H1 (cell line): Measurements from ENCODE around the gene MAGEB6. TPM values are rescaled to one million over a fixed set of nuclear protein-coding genes. Genes with fewer than 3 reads are reported as not detected.
"Not testable (repeated sequence)": the region's sequence is repeated elsewhere in the genome, so short reads cannot be mapped to it uniquely, and the experiment has no call there.

ENCODE experiments used
- CTCF ChIA-PET: fragments of 300-600 bp; sonication (Branson Sonifier 250); formaldehyde crosslinking; loops from one replicate; lab custom pipeline; 2021; ENCODE audit not compliant: partially characterized antibody; lab: Charles Lee
- POLR2A ChIA-PET: fragments of 300-600 bp; sonication (Branson Sonifier 250); formaldehyde crosslinking; loops from one replicate; lab custom pipeline; 2021; ENCODE audit warnings: inconsistent platforms; ENCODE audit not compliant: partially characterized antibody; lab: Charles Lee
- DNase-seq, 2 experiments: peaks; one replicate each; pipeline versions ENCODE4 v3.0.0 to v3.0.0-alpha.2; 2010 to 2022; ENCODE audit warnings: low spot score in 2 of 2, low read depth in 1 of 2, mixed read lengths in 1 of 2
- FAIRE-seq: peaks from 2 replicates; lab custom pipeline; 2011; peaks lifted over from hg19 to GRCh38; lab: Jason Lieb, UNC
- H2AFZ ChIP-seq: 2 replicates; pipeline ENCODE4 v1.8.1; 2012; ENCODE audit warnings: low read length, inconsistent platforms
- H2AK5ac ChIP-seq: 2 replicates; pipeline ENCODE4 v1.6.1; 2013; ENCODE audit warnings: low read depth, low read length
- H2BK120ac ChIP-seq: replicated peaks from 2 replicates; pipeline ENCODE3; 2013; ENCODE audit warnings: low read depth, low read length, inconsistent platforms
- H2BK12ac ChIP-seq: 2 replicates; pipeline ENCODE4 v1.6.1; 2013; ENCODE audit warnings: low read depth, low read length
- H2BK15ac ChIP-seq: 2 replicates; pipeline ENCODE4 v1.6.1; 2013; ENCODE audit warnings: low read length
- H2BK20ac ChIP-seq: 2 replicates; pipeline ENCODE4 v1.6.1; 2013; ENCODE audit warnings: low read length
- H2BK5ac ChIP-seq: 2 replicates; pipeline ENCODE4 v1.6.1; 2013; ENCODE audit warnings: low read depth, low read length
- H3K14ac ChIP-seq: 2 replicates; pipeline ENCODE4 v1.6.1; 2013; ENCODE audit warnings: inconsistent platforms; ENCODE audit not compliant: insufficient read length
- H3K18ac ChIP-seq: 2 replicates; pipeline ENCODE4 v1.6.1; 2013; ENCODE audit warnings: low read length; ENCODE audit errors: extremely low read depth
- H3K23ac ChIP-seq: 2 replicates; pipeline ENCODE4 v1.6.1; 2013; ENCODE audit warnings: inconsistent platforms; ENCODE audit not compliant: insufficient read length
- H3K23me2 ChIP-seq: 2 replicates; pipeline ENCODE4 v1.6.1; 2013; ENCODE audit warnings: low read depth, low read length
- H3K27ac ChIP-seq: 2 replicates; pipeline ENCODE4 v1.6.1; 2011; ENCODE audit warnings: low read depth, low read length, inconsistent platforms
- H3K27me3 ChIP-seq, 4 experiments: replicated peaks in 1 of 4; 1 replicate in 1 of 4; 2 replicates in 3 of 4; pipeline versions ENCODE4 v1.6.1 to v1.8.1; 2011 to 2013; ENCODE audit warnings: low read length in 3 of 4, mild to moderate bottlenecking in 3 of 4, inconsistent platforms in 2 of 4, mixed read lengths in 2 of 4, moderate library complexity in 1 of 4; ENCODE audit not compliant: control insufficient read depth in 3 of 4, insufficient read depth in 3 of 4; ENCODE audit errors: extremely low read depth in 1 of 4
- H3K36me3 ChIP-seq, 4 experiments: 2 replicates each; pipeline versions ENCODE4 v1.6.1 to v1.8.1; 2011 to 2013; ENCODE audit warnings: mild to moderate bottlenecking in 4 of 4, low read length in 3 of 4, moderate library complexity in 2 of 4, control low read depth in 1 of 4, inconsistent platforms in 1 of 4; ENCODE audit not compliant: insufficient read depth in 4 of 4, control insufficient read depth in 2 of 4
- H3K4ac ChIP-seq: replicated peaks from 2 replicates; pipeline ENCODE3; 2013; ENCODE audit warnings: low read length, low read depth, mixed read lengths, inconsistent platforms; ENCODE audit not compliant: insufficient read length
- H3K4me1 ChIP-seq, 4 experiments: replicated peaks in 1 of 4; 1 replicate in 1 of 4; 2 replicates in 3 of 4; pipeline versions ENCODE4 v1.6.1 to v1.8.1; 2011 to 2013; ENCODE audit warnings: low read length in 3 of 4, inconsistent platforms in 2 of 4, mixed read lengths in 1 of 4; ENCODE audit not compliant: insufficient read depth in 4 of 4, control insufficient read depth in 3 of 4
- H3K4me2 ChIP-seq, 2 experiments: 2 replicates each; pipeline versions ENCODE4 v1.6.1 to v1.8.1; 2011 to 2013; ENCODE audit warnings: low read depth in 2 of 2, low read length in 2 of 2, control low read depth in 1 of 2, inconsistent platforms in 1 of 2, mild to moderate bottlenecking in 1 of 2; ENCODE audit not compliant: insufficient read depth in 1 of 2
- H3K4me3 ChIP-seq, 4 experiments: fragments of 200-600, 300-600 bp in 1 of 4; sonication (generic), shearing (Covaris generic), sonication (Bioruptor Twin) in 1 of 4; 2 replicates each; pipeline versions ENCODE4 v1.5.1 to v1.8.1; 2011 to 2016; ENCODE audit warnings: low read length in 4 of 4, low read depth in 3 of 4, control low read depth in 2 of 4, inconsistent platforms in 2 of 4, mild to moderate bottlenecking in 2 of 4, mixed read lengths in 1 of 4, moderate library complexity in 1 of 4; ENCODE audit not compliant: insufficient read depth in 2 of 4; ENCODE audit errors: extremely low read depth in 1 of 4
- H3K56ac ChIP-seq: replicated peaks from 2 replicates; pipeline ENCODE3; 2013; ENCODE audit warnings: low read depth, mild to moderate bottlenecking, mixed read lengths, low read length, inconsistent platforms; ENCODE audit not compliant: insufficient read length
- H3K79me1 ChIP-seq: 2 replicates; pipeline ENCODE4 v1.6.1; 2013; ENCODE audit warnings: low read depth, low read length, control low read depth
- H3K79me2 ChIP-seq, 2 experiments: 2 replicates each; pipeline versions ENCODE4 v1.6.1 to v1.8.1; 2012 to 2013; ENCODE audit warnings: low read length in 2 of 2, mild to moderate bottlenecking in 2 of 2, inconsistent platforms in 1 of 2; ENCODE audit not compliant: insufficient read depth in 2 of 2, control insufficient read depth in 1 of 2
- H3K9ac ChIP-seq, 4 experiments: replicated peaks in 1 of 4; 1 replicate in 1 of 4; 2 replicates in 3 of 4; pipeline versions ENCODE4 v1.6.1 to v1.8.1; 2011 to 2013; ENCODE audit warnings: low read depth in 3 of 4, low read length in 3 of 4, control low read depth in 2 of 4, mild to moderate bottlenecking in 2 of 4, moderate library complexity in 2 of 4, inconsistent platforms in 1 of 4; ENCODE audit errors: extremely low read depth in 1 of 4
- H3K9me3 ChIP-seq, 2 experiments: 2 replicates each; pipeline versions ENCODE4 v1.6.1 to v1.8.1; 2012 to 2013; ENCODE audit warnings: mild to moderate bottlenecking in 2 of 2, moderate library complexity in 2 of 2, control low read depth in 1 of 2, inconsistent platforms in 1 of 2, low read depth in 1 of 2, low read length in 1 of 2, mixed read lengths in 1 of 2; ENCODE audit not compliant: insufficient read depth in 2 of 2
- H4K20me1 ChIP-seq, 2 experiments: replicated peaks in 1 of 2; 2 replicates each; pipeline versions ENCODE3 to v1.8.1; 2011 to 2013; ENCODE audit warnings: inconsistent platforms in 2 of 2, low read length in 2 of 2, mild to moderate bottlenecking in 1 of 2; ENCODE audit not compliant: insufficient read depth in 2 of 2, control insufficient read depth in 1 of 2
- H4K5ac ChIP-seq: 2 replicates; pipeline ENCODE4 v1.6.1; 2013; ENCODE audit warnings: low read length, low read depth, mixed read lengths, inconsistent platforms; ENCODE audit not compliant: insufficient read length
- H4K8ac ChIP-seq: 2 replicates; pipeline ENCODE4 v1.8.0; 2013; ENCODE audit warnings: mild to moderate bottlenecking, moderate library complexity, low read length, inconsistent platforms; ENCODE audit not compliant: insufficient read depth; ENCODE audit errors: extremely low read depth
- H4K91ac ChIP-seq: replicated peaks from 2 replicates; pipeline ENCODE3; 2013; ENCODE audit warnings: low read length, mixed read lengths, inconsistent platforms; ENCODE audit not compliant: insufficient read length
- CBX8 ChIP-seq: fragments of 300-800, 300-1000 bp; sonication (generic); IDR thresholded peaks from 2 replicates; pipeline ENCODE4 v1.7.1; 2016; ENCODE audit warnings: low read depth, low read length, borderline replicate concordance
- CREB1 ChIP-seq: IDR thresholded peaks from 2 replicates; pipeline ENCODE4 v1.6.1; 2012; ENCODE audit warnings: inconsistent platforms
- RFX5 ChIP-seq: IDR thresholded peaks from 2 replicates; pipeline ENCODE4 v1.6.1; 2011; ENCODE audit warnings: low read depth, low read length, improper control_type of control experiment, borderline replicate concordance
- WGBS, 2 experiments: shearing (Covaris generic) in 1 of 2; methylation state at CpG; one replicate each; pipeline versions ENCODE4 v1.1.6 to v1.1.7; 2013 to 2015; ENCODE audit warnings: low lambda C conversion rate in 2 of 2, mixed read lengths in 2 of 2, inconsistent platforms in 1 of 2, low coverage in 1 of 2, missing lambda C conversion rate in 1 of 2; ENCODE audit not compliant: insufficient replicate concordance in 2 of 2, insufficient coverage in 1 of 2, insufficient read length in 1 of 2; ENCODE audit errors: extremely low coverage in 1 of 2, missing lambda C conversion rate in 1 of 2; 5-methylcytosine and 5-hydroxymethylcytosine counted together
- polyA plus RNA-seq, 7 experiments: library from polyadenylated mRNA; depleted of rRNA in 3 of 7; stranded (reverse) in 5 of 7; unstranded in 2 of 7; fragments of >200 nt in 5 of 7; fragments of 200-250 nt in 2 of 7; gene quantifications; 1 replicate in 5 of 7; 2 replicates in 1 of 7; 4 replicates in 1 of 7; pipeline versions ENCODE4 v1.2.1 to v1.2.3, GENCODE V29; 2011 to 2013; ENCODE audit warnings: missing spikeins in 2 of 7, mixed read lengths in 2 of 7
- total RNA-seq: library from RNA; stranded (reverse); fragmentation: NEBNext Ultra II Directional; extraction: Animal tissue kit (Norgen Biotek cat#: 25700); gene quantifications from 2 replicates; pipeline ENCODE4 v1.2.1, GENCODE V29; 2021

The MAGEB6 gene
- total and polyA plus RNA-seq, 2 of the 8 experiments (the other 6 are each of a cell fraction or from before 2014, with no cell fraction given), result not detected

DNA sequence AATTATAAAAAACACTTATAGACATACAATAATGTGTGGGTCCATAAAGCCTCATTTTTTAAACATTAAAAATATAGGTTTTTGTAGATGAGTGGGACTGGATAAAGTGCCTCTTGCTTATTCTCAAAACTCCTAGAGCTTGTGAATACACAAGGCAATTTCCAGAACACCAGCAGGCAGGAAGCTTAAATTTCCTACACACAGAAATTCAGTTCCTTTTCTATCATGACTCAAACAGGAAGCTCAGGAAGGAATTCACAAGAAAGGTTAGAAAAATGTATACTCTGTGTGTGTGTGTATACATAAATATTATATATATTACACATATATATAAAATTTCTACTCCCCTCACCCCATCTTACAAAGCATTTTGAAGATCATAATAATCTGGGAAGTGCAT lies 11.3 kb downstream of the MAGEB6 start:
- Histone ChIP-seq H3K9me3 (peaks cover 0 to 10% of the 10 kb centered on the region in 2 experiments; a peak in 1 of 4 replicates), H4K8ac (no peak overlapping the region), H2AK5ac (no peak overlapping the region), H2BK120ac (no peak overlapping the region), H2BK20ac (no peak overlapping the region), H3K4me3 (no peak overlapping the region), H2BK15ac (no peak overlapping the region), H3K4ac (no peak overlapping the region), H2BK12ac (no peak overlapping the region), H3K36me3 (no peaks in the 10 kb centered on the region; a peak in 1 of 8 replicates), H4K5ac (no peak overlapping the region), H3K79me2 (no peaks in the 10 kb centered on the region), H3K23me2 (no peaks in the 10 kb centered on the region), H3K27me3 (no peaks in the 10 kb centered on the region), H3K79me1 (no peaks in the 10 kb centered on the region), H4K20me1 (no peaks in the 10 kb centered on the region)
- CTCF ChIA-PET, result no interaction called here
- DNase-seq (no peak), FAIRE-seq (no peak)
- TF ChIP-seq RFX5 (no peak), CBX8 (no peak), CREB1 (no peak)
- TF ChIP-seq, all 59 proteins: peak for 0
- Histone ChIP-seq H3K9ac (no peak overlapping the region), H2AFZ (no peak overlapping the region), H3K4me2 (no peak overlapping the region), H3K23ac (no peak overlapping the region), H2BK5ac (no peak overlapping the region), H3K14ac (no peak overlapping the region), H3K18ac (no peak overlapping the region), H3K56ac (no peak overlapping the region), H4K91ac (no peak overlapping the region), H3K27ac (no peak overlapping the region), H3K4me1 (no peaks in the 10 kb centered on the region)
- POLR2A ChIA-PET, result no interaction called here

DNA sequence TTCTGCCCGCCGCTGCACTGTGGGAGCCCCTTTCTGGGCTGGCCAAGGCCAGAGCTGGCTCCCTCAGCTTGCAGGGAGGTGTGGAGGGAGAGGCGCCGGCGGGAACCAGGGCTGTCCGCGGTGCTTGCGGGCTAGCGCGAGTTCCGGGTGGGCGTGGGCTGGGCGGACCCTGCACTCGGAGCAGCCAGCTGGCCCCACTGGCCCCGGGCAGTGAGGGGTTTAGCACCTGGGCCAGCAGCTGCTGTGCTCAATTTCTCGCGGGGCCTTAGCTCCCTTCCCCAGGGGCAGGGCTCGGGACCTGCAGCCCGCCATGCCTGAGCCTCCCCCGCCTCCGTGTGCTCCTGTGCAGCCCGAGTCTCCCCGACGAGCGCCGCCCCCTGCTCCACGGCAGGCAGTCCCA lies 12.5 kb downstream of the MAGEB6 start:
- POLR2A ChIA-PET, H3K23ac ChIP-seq, H3K79me1 ChIP-seq, H3K4me3 ChIP-seq, H3K4me2 ChIP-seq, H3K9ac ChIP-seq, H2BK120ac ChIP-seq, H2BK12ac ChIP-seq, DNase-seq, H4K91ac ChIP-seq, H3K27ac ChIP-seq, H4K20me1 ChIP-seq, H3K4me1 ChIP-seq, H3K27me3 ChIP-seq, H3K4ac ChIP-seq, H3K23me2 ChIP-seq, H3K14ac ChIP-seq, H2BK5ac ChIP-seq, H3K36me3 ChIP-seq, H3K56ac ChIP-seq, FAIRE-seq, H2BK20ac ChIP-seq, H2AK5ac ChIP-seq, CTCF ChIA-PET, H3K79me2 ChIP-seq, H3K18ac ChIP-seq, H2BK15ac ChIP-seq, H3K9me3 ChIP-seq, H4K5ac ChIP-seq, H2AFZ ChIP-seq, H4K8ac ChIP-seq: not testable (repeated sequence)
- WGBS, 2 experiments, result 97% methylated on average over 11 of the region's 27 CpGs; no CpG with 5 or more reads in 1 of the 2 experiments
